Tibial artery (tissue), 4 donors: ENCODE measurements around the gene AP5B1.

Experiments
- DNase-seq, 2 donors: peaks; one replicate each; pipeline ENCODE4 v3.0.0-alpha.2; 2019
- H3K27ac ChIP-seq, 2 donors: fragments of 200-600 bp; sonication (generic) in 1 of 2; 1 replicate in 1 of 2; 2 replicates in 1 of 2; pipeline ENCODE4 v1.5.1; 2018 to 2019; ENCODE audit warnings: mild to moderate bottlenecking in 1 of 2
- H3K27me3 ChIP-seq, 2 donors: fragments of 200-600 bp; sonication (generic) in 1 of 2; one replicate each; pipeline versions ENCODE4 v1.5.1 to v1.6.0; 2016 to 2019
- H3K36me3 ChIP-seq, 3 donors: fragments of 200-600 bp; sonication (generic) in 2 of 3; one replicate each; pipeline ENCODE4 v1.5.1; 2016 to 2019; ENCODE audit warnings: mild to moderate bottlenecking in 2 of 3
- H3K4me1 ChIP-seq, 4 donors: fragments of 200-600 bp; sonication (generic) in 2 of 4; 1 replicate in 3 of 4; 2 replicates in 1 of 4; pipeline ENCODE4 v1.5.1; 2016 to 2019
- H3K4me3 ChIP-seq, 2 donors: fragments of 200-600 bp; sonication (generic) in 1 of 2; 1 replicate in 1 of 2; 2 replicates in 1 of 2; pipeline ENCODE4 v1.5.1; 2018 to 2019; ENCODE audit warnings: mild to moderate bottlenecking in 2 of 2
- H3K9me3 ChIP-seq, 3 donors: fragments of 200-600 bp; sonication (generic) in 1 of 3; one replicate each; pipeline ENCODE4 v1.5.1; 2016 to 2019
- intact Hi-C: fragments of 100-400 bp; cut with DNase I; formaldehyde crosslinking; loops from one replicate; pipeline ENCODE4 v1.15.0; 2023; ENCODE audit warnings: low total_unique reads
- TF ChIP-seq, protein P1 (sequence below), 2 experiments: fragments of 200-600 bp in 1 of 2; fragments of 450-650 bp in 1 of 2; IDR thresholded peaks; one replicate each; pipeline ENCODE4 v1.5.1; 2017 to 2019; ENCODE audit warnings: antibody characterized with exemption in 2 of 2, mild to moderate bottlenecking in 1 of 2, moderate library complexity in 1 of 2

AP5B1 gene

DNA sequence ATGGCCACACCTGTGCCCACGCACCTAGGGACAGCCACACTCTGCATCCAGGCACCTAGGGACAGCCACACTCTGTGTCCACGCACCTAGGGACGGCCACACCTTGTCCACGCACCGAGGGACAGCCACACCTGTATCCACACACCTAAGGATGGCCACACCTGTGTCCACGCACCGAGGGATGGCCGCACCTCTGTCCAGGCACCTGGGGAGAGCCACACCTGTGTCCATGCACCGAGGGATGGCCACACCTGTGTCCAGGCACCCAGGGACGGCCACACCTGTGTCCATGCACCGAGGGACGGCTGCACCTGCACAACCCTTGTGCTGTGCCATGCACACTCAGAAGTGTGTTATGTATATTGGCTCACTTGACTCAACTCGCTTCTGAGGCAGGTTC, 16.9 kb upstream of the AP5B1 start:
- H3K9me3 ChIP-seq = no peaks in the 10 kb centered on the region
- H3K27ac ChIP-seq = no peak overlapping the region
- H3K36me3 ChIP-seq = peaks cover 0 to 12% (median 0%) of the 10 kb centered on the region in 3 donors
- intact Hi-C loops = no loop called here
- H3K4me3 ChIP-seq = no peak overlapping the region
- H3K27me3 ChIP-seq = peaks cover 0 to 91% of the 10 kb centered on the region in 2 donors
- DNase-seq = no peak
- peaks cover 0 to 8% (median 0%) of the 10 kb centered on the region in 4 donors for H3K4me1 ChIP-seq
- TF ChIP-seq, protein P1, sequence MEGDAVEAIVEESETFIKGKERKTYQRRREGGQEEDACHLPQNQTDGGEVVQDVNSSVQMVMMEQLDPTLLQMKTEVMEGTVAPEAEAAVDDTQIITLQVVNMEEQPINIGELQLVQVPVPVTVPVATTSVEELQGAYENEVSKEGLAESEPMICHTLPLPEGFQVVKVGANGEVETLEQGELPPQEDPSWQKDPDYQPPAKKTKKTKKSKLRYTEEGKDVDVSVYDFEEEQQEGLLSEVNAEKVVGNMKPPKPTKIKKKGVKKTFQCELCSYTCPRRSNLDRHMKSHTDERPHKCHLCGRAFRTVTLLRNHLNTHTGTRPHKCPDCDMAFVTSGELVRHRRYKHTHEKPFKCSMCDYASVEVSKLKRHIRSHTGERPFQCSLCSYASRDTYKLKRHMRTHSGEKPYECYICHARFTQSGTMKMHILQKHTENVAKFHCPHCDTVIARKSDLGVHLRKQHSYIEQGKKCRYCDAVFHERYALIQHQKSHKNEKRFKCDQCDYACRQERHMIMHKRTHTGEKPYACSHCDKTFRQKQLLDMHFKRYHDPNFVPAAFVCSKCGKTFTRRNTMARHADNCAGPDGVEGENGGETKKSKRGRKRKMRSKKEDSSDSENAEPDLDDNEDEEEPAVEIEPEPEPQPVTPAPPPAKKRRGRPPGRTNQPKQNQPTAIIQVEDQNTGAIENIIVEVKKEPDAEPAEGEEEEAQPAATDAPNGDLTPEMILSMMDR (IDR thresholded peaks at IDR 0.05) = no peak

DNA sequence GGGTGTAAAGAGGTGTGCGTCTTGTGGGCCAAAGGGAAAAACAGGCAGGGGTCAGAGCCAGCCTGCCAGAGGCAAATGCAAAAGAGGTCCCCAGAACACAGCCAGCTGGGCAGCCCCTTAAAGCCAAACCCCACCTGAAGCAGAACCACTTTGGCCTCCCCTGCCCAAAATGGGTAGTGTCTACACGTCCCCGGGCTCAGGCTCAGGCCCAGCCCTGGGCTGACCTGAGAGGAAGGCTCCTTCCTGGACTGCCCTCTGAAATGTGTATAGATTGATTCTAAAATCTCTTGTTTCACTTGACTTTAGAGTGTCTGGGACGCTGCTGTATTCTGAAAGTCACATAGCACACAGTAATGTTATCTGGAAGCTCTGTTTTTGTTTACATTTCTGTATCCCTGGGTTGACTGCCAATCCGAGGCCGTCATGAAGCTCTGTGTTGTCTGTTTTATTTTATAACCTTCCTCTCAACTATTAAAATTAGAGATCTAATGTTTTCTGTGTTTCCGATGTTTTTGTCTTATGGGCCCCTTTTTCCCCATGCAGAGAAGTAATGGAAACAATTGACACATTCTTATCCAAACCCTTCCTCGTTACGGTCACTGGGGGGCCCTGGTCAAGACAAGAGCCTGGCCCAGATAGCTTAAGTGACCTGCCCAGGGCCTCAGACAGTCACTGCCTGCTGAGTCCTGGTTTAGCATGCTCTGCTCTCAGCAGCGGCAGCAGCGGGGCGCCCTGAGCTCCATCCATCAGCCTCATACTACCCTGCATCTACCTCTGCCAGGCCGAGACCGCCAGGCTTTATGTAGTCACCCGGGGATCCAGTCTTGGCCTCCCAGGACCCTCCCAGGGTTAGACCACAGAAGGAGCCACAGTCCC, 16.2 kb upstream of the AP5B1 start:
- Histone ChIP-seq H3K9me3 (no peaks in the 10 kb centered on the region), H3K4me3 (no peak overlapping the region), H3K27me3 (peaks cover 0 to 89% of the 10 kb centered on the region in 2 donors), H3K36me3 (peaks cover 0 to 12% (median 0%) of the 10 kb centered on the region in 3 donors), H3K4me1 (peaks cover 0 to 12% (median 0%) of the 10 kb centered on the region in 4 donors), H3K27ac (no peak overlapping the region)
- no peak for DNase-seq
- intact Hi-C loops = no loop called here
- TF ChIP-seq, protein P1 (IDR thresholded peaks at IDR 0.05) = no peak

DNA sequence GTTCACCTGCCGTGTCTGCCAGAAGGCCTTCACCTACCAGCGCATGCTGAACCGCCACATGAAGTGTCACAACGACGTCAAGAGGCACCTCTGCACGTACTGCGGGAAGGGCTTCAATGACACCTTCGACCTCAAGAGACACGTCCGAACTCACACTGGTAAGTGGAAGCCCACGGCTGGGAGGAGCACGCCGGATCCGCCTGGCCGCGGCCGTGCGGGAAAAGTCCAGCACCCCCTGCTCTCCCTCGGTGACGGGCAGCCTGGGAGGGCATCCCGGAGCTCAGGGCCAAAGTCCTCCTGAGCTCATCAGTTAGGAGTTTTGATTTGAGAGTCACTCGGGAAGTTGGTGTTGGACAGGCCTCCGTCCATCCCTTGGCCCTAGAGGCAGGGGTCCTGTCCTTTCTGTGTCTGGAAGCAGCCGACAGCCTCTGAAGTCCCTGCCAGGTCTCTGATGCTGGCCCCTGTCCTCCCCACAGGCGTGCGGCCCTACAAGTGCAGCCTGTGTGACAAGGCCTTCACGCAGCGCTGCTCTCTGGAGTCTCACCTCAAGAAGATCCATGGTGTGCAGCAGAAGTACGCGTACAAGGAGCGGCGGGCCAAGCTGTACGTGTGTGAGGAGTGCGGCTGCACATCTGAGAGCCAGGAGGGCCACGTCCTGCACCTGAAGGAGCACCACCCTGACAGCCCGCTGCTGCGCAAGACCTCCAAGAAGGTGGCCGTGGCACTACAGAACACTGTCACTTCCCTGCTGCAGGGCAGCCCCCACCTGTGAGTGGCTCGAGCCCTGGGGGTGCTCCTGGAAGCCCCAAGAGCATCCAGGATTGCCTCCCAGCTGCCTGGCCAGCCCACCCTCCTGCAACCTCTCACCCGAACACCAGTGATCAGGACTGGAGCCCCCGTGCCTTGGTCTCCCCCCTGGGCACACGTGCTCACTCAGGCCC, 14.1 kb upstream of the AP5B1 start:
- H3K4me1 ChIP-seq = peaks cover 0 to 23% (median 0%) of the 10 kb centered on the region in 4 donors
- intact Hi-C loops = no loop called here
- H3K27me3 ChIP-seq = peaks cover 0 to 85% of the 10 kb centered on the region in 2 donors
- peaks cover 0 to 12% (median 0%) of the 10 kb centered on the region in 3 donors for H3K36me3 ChIP-seq
- no peak overlapping the region for H3K27ac ChIP-seq
- H3K4me3 ChIP-seq = no peak overlapping the region
- DNase-seq = no peak
- no peaks in the 10 kb centered on the region for H3K9me3 ChIP-seq
- TF ChIP-seq, protein P1 (IDR thresholded peaks at IDR 0.05) = no peak

DNA sequence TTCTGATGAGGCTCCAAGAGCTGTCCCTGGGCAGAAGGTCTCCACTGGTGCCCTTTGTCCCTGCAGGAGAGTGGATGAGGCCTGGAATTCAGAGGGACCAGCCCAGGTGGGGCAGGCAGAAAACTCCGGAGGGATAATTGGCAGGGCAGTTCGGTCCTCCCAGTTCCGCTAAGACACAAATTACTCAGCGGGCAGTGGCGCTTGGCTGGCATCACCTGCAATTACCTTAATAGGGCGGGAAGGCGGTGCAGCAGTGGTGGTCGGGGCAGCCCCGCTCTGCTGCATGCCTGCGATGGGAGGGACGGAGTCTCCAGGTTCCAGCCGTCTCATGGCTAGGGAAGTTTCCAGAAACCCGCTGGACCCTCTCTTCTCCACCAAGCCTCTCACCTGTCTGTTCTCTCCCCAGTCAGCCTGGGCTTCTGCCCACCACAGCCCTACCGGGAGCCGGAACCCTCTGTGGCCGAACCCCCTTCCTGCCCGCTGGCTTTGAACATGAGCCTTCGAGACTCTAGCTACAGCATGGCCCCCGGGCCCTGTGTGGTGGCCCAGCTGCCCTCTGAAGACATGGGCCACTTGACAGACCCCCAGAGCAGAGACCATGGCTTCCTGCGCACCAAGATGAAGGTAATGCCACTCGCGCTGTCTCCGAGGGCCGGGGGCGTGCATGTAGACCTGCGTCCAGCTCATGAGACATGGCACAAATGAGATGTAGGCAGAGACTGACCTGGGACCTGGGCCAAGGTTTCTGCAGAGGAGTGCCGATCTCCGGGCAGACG, 13.0 kb upstream of the AP5B1 start:
- Histone ChIP-seq H3K27me3 (peaks cover 0 to 83% of the 10 kb centered on the region in 2 donors), H3K9me3 (no peaks in the 10 kb centered on the region), H3K4me1 (peaks cover 0 to 23% (median 0%) of the 10 kb centered on the region in 4 donors), H3K36me3 (peaks cover 0 to 12% (median 0%) of the 10 kb centered on the region in 3 donors), H3K4me3 (no peak overlapping the region), H3K27ac (no peak overlapping the region)
- TF ChIP-seq, protein P1 (IDR thresholded peaks at IDR 0.05) = no peak
- intact Hi-C loops = no loop called here
- no peak for DNase-seq

- Histone ChIP-seq H3K9me3 (no peaks in the 10 kb centered on the region), H3K4me1 (peaks cover 0 to 29% (median 3%) of the 10 kb centered on the region in 4 donors), H3K27ac (no peak overlapping the region), H3K4me3 (no peak overlapping the region), H3K27me3 (peaks cover 3 to 85% of the 10 kb centered on the region in 2 donors), H3K36me3 (peaks cover 0 to 12% (median 0%) of the 10 kb centered on the region in 3 donors)
- TF ChIP-seq, protein P1 (IDR thresholded peaks at IDR 0.05) = no peak
- intact Hi-C loops = no loop called here
- no peak for DNase-seq
These were observed 12.4 kb upstream of the AP5B1 start for GRCh38 chr11:65793144-65793581.
